Measurements from ENCODE around the gene PERM1. TPM values are rescaled to one million over a fixed set of nuclear protein-coding genes. Genes with fewer than 3 reads are reported as not detected.
A peak's percentile ranks its signal among the peaks of the same experiment; 100 is the strongest.
"Not testable (repeated sequence)": the region's sequence is repeated elsewhere in the genome, so short reads cannot be mapped to it uniquely, and the experiment has no call there.

Gene PERM1
- total and polyA plus RNA-seq, 2 of the 13 experiments (the other 11 are each of a cell fraction or from before 2014, with no cell fraction given): 0.04 to 0.29 TPM

- H3K9ac ChIP-seq (ENCODE audit: insufficient read depth, low read depth, low read length); FAIRE-seq; H3K4me2 ChIP-seq (ENCODE audit: low read depth, low read length); intact Hi-C loops (cut with micrococcal nuclease; ENCODE audit: unreplicated experiment); H3K4me3 ChIP-seq (replicated peaks in 1 of 3; ENCODE audit: insufficient read depth in 1 of 3, low read depth in 2 of 3, low read length in 3 of 3); in situ Hi-C loops (cut with HindIII; ENCODE audit: extremely low pct_ligation_motif_present, low pct_unique_long_range_greater_than_20kb); CTCF ChIA-PET (ENCODE audit: low intra/inter-chr PET ratio, low total read pairs); H2AFZ ChIP-seq (ENCODE audit: low read length); H3K27me3 ChIP-seq (ENCODE audit: control insufficient read depth in 1 of 2, insufficient read depth in 2 of 2, low read length in 2 of 2); H3K9me3 ChIP-seq (ENCODE audit: low read length); DNase-seq (ENCODE audit: low spot score); ATAC-seq; BruUV-seq (replicated peaks); H3K36me3 ChIP-seq (replicated peaks in 1 of 2; ENCODE audit: control insufficient read depth in 1 of 2, insufficient read depth in 2 of 2, low read length in 2 of 2): not testable (repeated sequence)
- peaks cover 20% of the 10 kb centered on the region; the same call in 1 of the 2 replicates for H4K20me1 ChIP-seq (ENCODE audit: insufficient read depth, low read length)
- peaks cover 13% of the 10 kb centered on the region for H3K79me2 ChIP-seq (ENCODE audit: insufficient read depth, low read length)
- 100% methylated on average over 1 of the region's 26 CpGs for WGBS (ENCODE audit: low lambda C conversion rate)
- POLR2A ChIA-PET: interaction anchor here (1.0 to 5.9 kb wide), 6 partner anchors 12 to 52 kb away, joined by 3 to 61 read pairs (median 6); partner anchors contain the start of genes HES4 and PLEKHN1
- peaks cover 78% of the 10 kb centered on the region for H3K4me1 ChIP-seq (ENCODE audit: insufficient read depth, low read length)
- H3K27ac ChIP-seq (ENCODE audit: extremely low read length, insufficient read depth, low read length): peak overlapping the region; percentile 43
- TF ChIP-seq ZBTB38 (CRISPR knock-in tag; IDR thresholded peaks at IDR 0.05): 0 out of 2 replicates have a peak, but pooled peaks have one; percentile 43
These were observed 36.4 kb upstream of the PERM1 start for GRCh38 chr1:1018321-1018685.

DNA sequence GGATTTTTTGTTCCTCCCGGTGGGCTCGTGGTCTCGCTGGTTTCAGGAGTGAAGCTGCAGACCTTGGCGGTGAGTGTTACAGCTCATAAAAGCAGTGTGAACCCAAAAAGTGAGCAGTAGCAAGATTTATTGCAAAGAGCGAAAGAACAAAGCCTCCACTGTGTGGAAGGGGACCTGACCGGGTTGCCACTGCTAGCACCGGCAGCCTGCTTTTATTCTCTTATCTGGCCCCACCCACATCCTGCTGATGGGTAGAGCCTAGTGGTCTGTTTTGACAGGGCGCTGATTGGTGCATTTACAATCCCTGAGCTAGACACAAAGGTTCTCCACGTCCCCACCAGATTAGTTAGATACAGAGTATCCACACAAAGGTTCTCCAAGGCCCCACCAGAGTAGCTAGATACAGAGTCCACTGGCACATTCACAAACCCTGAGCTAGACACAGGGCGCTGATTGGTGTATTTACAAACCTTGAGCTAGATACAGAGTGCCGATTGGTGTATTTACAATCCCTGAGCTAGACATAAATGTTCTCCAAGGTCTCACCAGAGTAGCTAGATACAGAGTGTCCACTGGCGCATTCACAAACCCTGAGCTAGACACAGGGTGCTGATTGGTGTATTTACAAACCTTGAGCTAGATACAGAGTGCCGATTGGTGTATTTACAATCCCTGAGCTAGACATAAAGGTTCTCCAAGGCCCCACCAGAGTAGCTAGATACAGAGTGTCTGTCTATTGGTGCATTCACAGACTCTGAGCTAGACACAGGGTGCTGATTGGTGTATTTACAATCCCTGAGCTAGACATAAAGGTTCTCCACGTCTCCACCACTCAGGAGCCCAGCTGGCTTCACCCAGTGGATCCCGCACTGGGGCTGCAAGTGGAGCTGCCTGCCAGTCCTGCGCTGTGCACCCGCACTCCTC, 35.8 kb upstream of the PERM1 start:
- in situ Hi-C loops (cut with HindIII; ENCODE audit: extremely low pct_ligation_motif_present, low pct_unique_long_range_greater_than_20kb); H3K36me3 ChIP-seq (replicated peaks in 1 of 2; ENCODE audit: control insufficient read depth in 1 of 2, insufficient read depth in 2 of 2, low read length in 2 of 2); ATAC-seq; CTCF ChIA-PET (ENCODE audit: low intra/inter-chr PET ratio, low total read pairs); BruUV-seq (replicated peaks); H3K9me3 ChIP-seq (ENCODE audit: low read length); H2AFZ ChIP-seq (ENCODE audit: low read length); H3K27me3 ChIP-seq (ENCODE audit: control insufficient read depth in 1 of 2, insufficient read depth in 2 of 2, low read length in 2 of 2); intact Hi-C loops (cut with micrococcal nuclease; ENCODE audit: unreplicated experiment); H3K4me3 ChIP-seq (replicated peaks in 1 of 3; ENCODE audit: insufficient read depth in 1 of 3, low read depth in 2 of 3, low read length in 3 of 3); TF ChIP-seq CREB1, SP1 (IDR thresholded peaks at IDR 0.05): not testable (repeated sequence)
- Histone ChIP-seq H3K79me2 (ENCODE audit: insufficient read depth, low read length) (peaks cover 13% of the 10 kb centered on the region), H3K9ac (ENCODE audit: insufficient read depth, low read depth, low read length) (peak overlapping the region; percentile 43; the same call in 1 of the 2 replicates), H3K4me1 (ENCODE audit: insufficient read depth, low read length) (peaks cover 71% of the 10 kb centered on the region), H3K4me2 (ENCODE audit: low read depth, low read length) (peak overlapping the region; percentile 36; the same call in 1 of the 2 replicates), H3K27ac (ENCODE audit: extremely low read length, insufficient read depth, low read length) (peak overlapping the region; percentile 61), H4K20me1 (ENCODE audit: insufficient read depth, low read length) (peaks cover 13% of the 10 kb centered on the region; the same call in 1 of the 2 replicates)
- 69% methylated on average over 13 of the region's 17 CpGs for WGBS (ENCODE audit: low lambda C conversion rate)
- FAIRE-seq: peak; percentile 23
- POLR2A ChIA-PET: interaction anchor here (1.0 to 5.9 kb wide), 6 partner anchors 11 to 51 kb away, joined by 3 to 61 read pairs (median 8); partner anchors contain the start of genes HES4 and PLEKHN1
- peak; percentile 61 for DNase-seq (ENCODE audit: low spot score)
- TF ChIP-seq KAT8 (CRISPR knock-in tag; IDR thresholded peaks at IDR 0.05) (0 out of 2 replicates have a peak, but pooled peaks have one; percentile 29), DR1 (CRISPR knock-in tag; IDR thresholded peaks at IDR 0.05) (0 out of 2 replicates have a peak, but pooled peaks have one; percentile 47), POLR2AphosphoS5 (IDR thresholded peaks at IDR 0.05; ENCODE audit: low read depth, low read length) (peak; percentile 65), TEAD3 (CRISPR knock-in tag; optimal IDR thresholded peaks at IDR 0.05; ENCODE audit: borderline replicate concordance) (peak; percentile 7), ZMYM2 (CRISPR knock-in tag; IDR thresholded peaks at IDR 0.05) (peak; percentile 33; the same call in 1 of the 2 replicates), POLR2A (IDR thresholded peaks at IDR 0.05; ENCODE audit: insufficient read depth in 1 of 2, low read depth in 2 of 2, low read length in 2 of 2) (peak in 1 of 2 experiments; percentile 77; a peak in 2 of 4 replicates), NFYB (CRISPR knock-in tag; IDR thresholded peaks at IDR 0.05) (peak; percentile 74), CREB1 (CRISPR knock-in tag; IDR thresholded peaks at IDR 0.05) (0 out of 2 replicates have a peak, but pooled peaks have one; percentile 29), ZMYM4 (CRISPR knock-in tag; IDR thresholded peaks at IDR 0.05) (peak; percentile 78), MED1 (CRISPR knock-in tag; IDR thresholded peaks at IDR 0.05) (0 out of 2 replicates have a peak, but pooled peaks have one; percentile 19), IRF2 (CRISPR knock-in tag; IDR thresholded peaks at IDR 0.05) (0 out of 2 replicates have a peak, but pooled peaks have one; percentile 22), SP1 (CRISPR knock-in tag; IDR thresholded peaks at IDR 0.05) (0 out of 2 replicates have a peak, but pooled peaks have one; percentile 27), POLR2G (IDR thresholded peaks at IDR 0.05; ENCODE audit: low read depth, low read length) (peak; percentile 72), TAF1 (CRISPR knock-in tag; IDR thresholded peaks at IDR 0.05) (peak; percentile 27; the same call in 1 of the 2 replicates), SP5 (CRISPR knock-in tag; IDR thresholded peaks at IDR 0.05; ENCODE audit: borderline replicate concordance, low read depth) (0 out of 2 replicates have a peak, but pooled peaks have one; percentile 21)
- TF ChIP-seq, protein P1, sequence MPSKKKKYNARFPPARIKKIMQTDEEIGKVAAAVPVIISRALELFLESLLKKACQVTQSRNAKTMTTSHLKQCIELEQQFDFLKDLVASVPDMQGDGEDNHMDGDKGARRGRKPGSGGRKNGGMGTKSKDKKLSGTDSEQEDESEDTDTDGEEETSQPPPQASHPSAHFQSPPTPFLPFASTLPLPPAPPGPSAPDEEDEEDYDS (CRISPR knock-in tag; IDR thresholded peaks at IDR 0.05): peak; percentile 93
